ENCODE results near the gene R3HDM4. TPM values are rescaled to one million over a fixed set of nuclear protein-coding genes. Genes with fewer than 3 reads are reported as not detected.

Gene R3HDM4
- total RNA-seq, 8 experiments from 2014 or later, result 25.7 to 35.6 (median 30.1) TPM

- Histone ChIP-seq H3K4me3 (no peak overlapping the region), H3K27ac (peak overlapping the region in 1 of 2 donors; percentile 31), H3K4me1 (replicated peaks in 1 of 2) (peaks cover 3 to 5% of the 10 kb centered on the region in 2 donors)
- 80 to 100% (median 94%) methylated on average over 1 to 25 of the region's 54 CpGs; no CpG with 5 or more reads in 4 of the 10 experiments for WGBS, 10 experiments
- ATAC-seq (replicated peaks in 6 of 8), result no peak
- in situ Hi-C loops (cut with MboI; ENCODE audit: low pct_unique_long_range_greater_than_20kb in 2 of 9, low sequenced_read_pairs in 9 of 9, unreplicated experiment in 9 of 9), result loop anchor here in 2 of 9 experiments (10.0 to 25.0 kb wide), 3 partner anchors 137 to 249 kb away; partner anchors contain the start of genes MISP (in 1 of the 2) and RNF126 (in 1 of the 2)
These were observed 1.6 kb downstream of the R3HDM4 start for GRCh38 chr19:911197-912033.

- no peak overlapping the region for H3K4me3 ChIP-seq
- WGBS, 10 experiments, result 93 to 100% (median 100%) methylated on average over 1 to 3 of the region's 14 CpGs; no CpG with 5 or more reads in 6 of the 10 experiments
- ATAC-seq (replicated peaks in 6 of 8), result no peak
- in situ Hi-C loops (cut with MboI; ENCODE audit: low pct_unique_long_range_greater_than_20kb in 2 of 9, low sequenced_read_pairs in 9 of 9, unreplicated experiment in 9 of 9), result loop anchor here in 1 of 9 experiments (25.0 kb wide), 2 partner anchors 145 to 245 kb away; partner anchors contain the start of genes MISP and RNF126
- no peak overlapping the region for H3K27ac ChIP-seq
- peaks cover 11 to 18% of the 10 kb centered on the region in 2 donors for H3K4me1 ChIP-seq (replicated peaks in 1 of 2)
These were observed 5.7 kb downstream of the R3HDM4 start for GRCh38 chr19:907183-907853.

- Histone ChIP-seq H3K27ac (no peak overlapping the region), H3K4me1 (replicated peaks in 1 of 2) (peaks cover 11 to 18% of the 10 kb centered on the region in 2 donors), H3K4me3 (no peak overlapping the region)
- WGBS, 10 experiments, result 70 to 100% (median 95%) methylated on average over 1 to 7 of the region's 7 CpGs; no CpG with 5 or more reads in 4 of the 10 experiments
- ATAC-seq (replicated peaks in 6 of 8), result no peak
- in situ Hi-C loops (cut with MboI; ENCODE audit: low pct_unique_long_range_greater_than_20kb in 2 of 9, low sequenced_read_pairs in 9 of 9, unreplicated experiment in 9 of 9), result loop anchor here in 1 of 9 experiments (25.0 kb wide), 2 partner anchors 144 to 244 kb away; partner anchors contain the start of genes MISP and RNF126
These were observed 6.5 kb downstream of the R3HDM4 start for GRCh38 chr19:906480-906879.

- ATAC-seq (replicated peaks in 6 of 8), result no peak
- in situ Hi-C loops (cut with MboI; ENCODE audit: low pct_unique_long_range_greater_than_20kb in 2 of 9, low sequenced_read_pairs in 9 of 9, unreplicated experiment in 9 of 9), result loop anchor here in 1 of 9 experiments (25.0 kb wide), 2 partner anchors 142 to 242 kb away; partner anchors contain the start of genes MISP and RNF126
- Histone ChIP-seq H3K27ac (no peak overlapping the region), H3K4me3 (no peak overlapping the region), H3K4me1 (replicated peaks in 1 of 2) (peaks cover 11 to 23% of the 10 kb centered on the region in 2 donors)
- 62 to 95% (median 94%) methylated on average over 2 to 6 of the region's 8 CpGs; no CpG with 5 or more reads in 4 of the 10 experiments for WGBS, 10 experiments
These were observed 8.5 kb downstream of the R3HDM4 start for GRCh38 chr19:904545-904944.

GRCh38 chr19:903266-903797, 9.7 kb downstream of the R3HDM4 start:
- peak overlapping the region in 4 of 5 donors; percentile 6 to 19 (median 9) for H3K4me3 ChIP-seq
- in situ Hi-C loops (cut with MboI; ENCODE audit: low pct_unique_long_range_greater_than_20kb in 2 of 9, low sequenced_read_pairs in 9 of 9, unreplicated experiment in 9 of 9), result loop anchor here in 1 of 9 experiments (25.0 kb wide), 2 partner anchors 141 to 241 kb away; partner anchors contain the start of genes MISP and RNF126
- ATAC-seq (replicated peaks in 6 of 8), result peak in 7 of 8 experiments; percentile 40 to 86 (median 85)
- H3K27ac ChIP-seq, result peak overlapping the region; percentile 24 to 51
- WGBS, 10 experiments, result 0 to 60% (median 6%) methylated on average over 2 to 6 of the region's 32 CpGs; no CpG with 5 or more reads in 7 of the 10 experiments
- peaks cover 20 to 30% of the 10 kb centered on the region in 2 donors for H3K4me1 ChIP-seq (replicated peaks in 1 of 2)

- 50 to 90% (median 80%) methylated on average over 1 to 9 of the region's 14 CpGs; no CpG with 5 or more reads in 4 of the 10 experiments for WGBS, 10 experiments
- H3K4me1 ChIP-seq (replicated peaks in 1 of 2), result peaks cover 22 to 32% of the 10 kb centered on the region in 2 donors
- H3K4me3 ChIP-seq, result no peak overlapping the region
- no peak for ATAC-seq (replicated peaks in 6 of 8)
- H3K27ac ChIP-seq, result no peak overlapping the region
- in situ Hi-C loops (cut with MboI; ENCODE audit: low pct_unique_long_range_greater_than_20kb in 2 of 9, low sequenced_read_pairs in 9 of 9, unreplicated experiment in 9 of 9), result loop anchor here in 1 of 9 experiments (25.0 kb wide), 2 partner anchors 140 to 240 kb away; partner anchors contain the start of genes MISP and RNF126
These were observed 10.4 kb downstream of the R3HDM4 start for GRCh38 chr19:902446-903226.

GRCh38 chr19:902093-902370, 11.0 kb downstream of the R3HDM4 start:
- no peak for ATAC-seq (replicated peaks in 6 of 8)
- 100% methylated on average over 3 of the region's 7 CpGs; no CpG with 5 or more reads in 9 of the 10 experiments for WGBS, 10 experiments
- in situ Hi-C loops (cut with MboI; ENCODE audit: low pct_unique_long_range_greater_than_20kb in 2 of 9, low sequenced_read_pairs in 9 of 9, unreplicated experiment in 9 of 9), result loop anchor here in 1 of 9 experiments (25.0 kb wide), 2 partner anchors 140 to 240 kb away; partner anchors contain the start of genes MISP and RNF126
- H3K27ac ChIP-seq, result no peak overlapping the region
- peaks cover 22 to 32% of the 10 kb centered on the region in 2 donors for H3K4me1 ChIP-seq (replicated peaks in 1 of 2)
- no peak overlapping the region for H3K4me3 ChIP-seq

GRCh38 chr19:901216-902092, 11.6 kb downstream of the R3HDM4 start:
- in situ Hi-C loops (cut with MboI; ENCODE audit: low pct_unique_long_range_greater_than_20kb in 2 of 9, low sequenced_read_pairs in 9 of 9, unreplicated experiment in 9 of 9), result loop anchor here in 1 of 9 experiments (25.0 kb wide), 2 partner anchors 139 to 239 kb away; partner anchors contain the start of genes MISP and RNF126
- peaks cover 22 to 32% of the 10 kb centered on the region in 2 donors for H3K4me1 ChIP-seq (replicated peaks in 1 of 2)
- H3K4me3 ChIP-seq, result no peak overlapping the region
- no peak overlapping the region for H3K27ac ChIP-seq
- no peak for ATAC-seq (replicated peaks in 6 of 8)
- WGBS, 10 experiments, result no CpG with 5 or more reads among the region's 27 CpGs

GRCh38 chr19:900302-901111, 12.5 kb downstream of the R3HDM4 start:
- H3K27ac ChIP-seq, result no peak overlapping the region
- peak in 5 of 8 experiments; percentile 15 to 70 (median 33) for ATAC-seq (replicated peaks in 6 of 8)
- peaks cover 22 to 32% of the 10 kb centered on the region in 2 donors for H3K4me1 ChIP-seq (replicated peaks in 1 of 2)
- in situ Hi-C loops (cut with MboI; ENCODE audit: low pct_unique_long_range_greater_than_20kb in 2 of 9, low sequenced_read_pairs in 9 of 9, unreplicated experiment in 9 of 9), result loop anchor here in 1 of 9 experiments (25.0 kb wide), 2 partner anchors 138 to 238 kb away; partner anchors contain the start of genes MISP and RNF126
- no peak overlapping the region for H3K4me3 ChIP-seq
- no CpG with 5 or more reads among the region's 30 CpGs for WGBS, 10 experiments

- no peak for ATAC-seq (replicated peaks in 6 of 8)
- H3K4me1 ChIP-seq (replicated peaks in 1 of 2), result peaks cover 22 to 32% of the 10 kb centered on the region in 2 donors
- no peak overlapping the region for H3K27ac ChIP-seq
- in situ Hi-C loops (cut with MboI; ENCODE audit: low pct_unique_long_range_greater_than_20kb in 2 of 9, low sequenced_read_pairs in 9 of 9, unreplicated experiment in 9 of 9), result loop anchor here in 1 of 9 experiments (25.0 kb wide), 2 partner anchors 138 to 238 kb away; partner anchors contain the start of genes MISP and RNF126
- 95 to 100% methylated on average over 1 to 4 of the region's 15 CpGs; no CpG with 5 or more reads in 8 of the 10 experiments for WGBS, 10 experiments
- H3K4me3 ChIP-seq, result no peak overlapping the region
These were observed 13.0 kb downstream of the R3HDM4 start for GRCh38 chr19:900043-900301.
